Fibroblast of peridontal ligament (primary cell): ENCODE data around the gene TLR7.

ENCODE experiments used
- DNase-seq: peaks from one replicate; pipeline ENCODE4 v3.0.0-alpha.2; 2010; ENCODE audit errors: extremely low read depth

The TLR7 gene

DNA sequence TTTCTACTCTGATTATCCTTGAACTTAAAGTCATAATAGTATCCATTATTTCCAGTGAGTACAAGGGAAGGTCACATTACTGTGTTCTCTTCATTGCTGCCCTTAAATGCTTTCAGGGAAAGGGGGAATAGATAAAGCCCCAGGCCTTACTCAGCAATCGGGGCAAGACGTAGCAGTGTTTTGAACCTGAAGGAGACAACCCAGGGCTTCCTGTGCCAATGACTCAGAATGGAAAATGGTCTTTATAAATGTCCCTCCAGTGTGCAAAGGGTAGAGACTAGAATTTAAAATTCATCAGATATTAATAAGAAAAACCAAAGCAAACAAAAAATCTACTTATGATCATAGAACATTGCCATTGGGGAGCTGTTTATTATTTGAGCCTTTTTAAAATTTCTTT is 63.3 kb downstream of the TLR7 start:
- no peak for DNase-seq

- no peak for DNase-seq
These were observed 65.4 kb downstream of the TLR7 start for GRCh38 chrX:12932244-12932643.

- DNase-seq = no peak
These were observed 68.0 kb downstream of the TLR7 start for GRCh38 chrX:12934850-12935249.

GRCh38 chrX:12936947-12937346 is 70.1 kb downstream of the TLR7 start:
- DNase-seq = no peak
